PC-3 (cell line): Measurements from ENCODE around the gene MYO5A. TPM values are rescaled to one million over a fixed set of nuclear protein-coding genes. Genes with fewer than 3 reads are reported as not detected.

Source experiments
- ATAC-seq: fragments of 200-7000 bp; cut with Tn5 transposase; 2 replicates; pipeline ENCODE4 v1.9.1; 2020; ENCODE audit warnings: mild to moderate bottlenecking, moderate library complexity
- BruUV-seq: library from RNA; stranded (reverse); fragments of 400-500 nt; replicated peaks from 2 replicates; lab custom pipeline; 2021; lab: Mats Ljungman, UMichigan
- CTCF ChIA-PET: fragments of 300-600 bp; sonication (Branson Sonifier 250); formaldehyde crosslinking; loops from one replicate; lab custom pipeline; 2022; ENCODE audit warnings: antibody characterized with exemption; lab: Charles Lee
- POLR2A ChIA-PET: fragments of 300-600 bp; sonication (Branson Sonifier 250); formaldehyde crosslinking; loops from one replicate; lab custom pipeline; 2022; ENCODE audit warnings: antibody characterized with exemption; ENCODE audit not compliant: unreplicated experiment; lab: Charles Lee
- DNase-seq: peaks from one replicate; pipeline ENCODE4 v3.0.0-alpha.2; 2015
- H2AFZ ChIP-seq: fragments of 300-600 bp; sonication (generic); 2 replicates; pipeline ENCODE4 v1.6.0; 2016; ENCODE audit warnings: antibody characterized with exemption, low read length
- H3F3A ChIP-seq: fragments of 300-600 bp; sonication (generic); one replicate; pipeline ENCODE4 v1.6.0; 2017; ENCODE audit warnings: antibody characterized with exemption, low read length, control low read depth, mild to moderate bottlenecking; ENCODE audit not compliant: unreplicated experiment
- H3K27ac ChIP-seq: fragments of 300-600 bp; sonication (generic); 2 replicates; pipeline ENCODE4 v1.5.1; 2016; ENCODE audit warnings: mild to moderate bottlenecking, low read length
- H3K27me3 ChIP-seq: fragments of 300-600 bp; sonication (generic); 2 replicates; pipeline ENCODE4 v1.6.1; 2016; ENCODE audit warnings: low read length, mixed read lengths
- H3K36me3 ChIP-seq: fragments of 300-600 bp; sonication (generic); 2 replicates; pipeline ENCODE4 v1.6.1; 2016; ENCODE audit warnings: low read depth, mixed run types, low read length, mixed read lengths
- H3K4me1 ChIP-seq: fragments of 300-600 bp; sonication (generic); 2 replicates; pipeline ENCODE4 v1.5.1; 2016; ENCODE audit warnings: low read length; ENCODE audit not compliant: insufficient read depth
- H3K4me2 ChIP-seq: fragments of 300-600 bp; sonication (generic); 2 replicates; pipeline ENCODE4 v1.6.0; 2016; ENCODE audit warnings: low read length
- H3K4me3 ChIP-seq: fragments of 300-600 bp; sonication (generic); 2 replicates; pipeline ENCODE4 v1.5.1; 2016; ENCODE audit warnings: mild to moderate bottlenecking, low read length, mixed read lengths
- H3K79me2 ChIP-seq: fragments of 300-600 bp; sonication (generic); 2 replicates; pipeline ENCODE4 v1.6.1; 2017; ENCODE audit warnings: low read length, mixed read lengths
- H3K9ac ChIP-seq: fragments of 300-600 bp; sonication (generic); 2 replicates; pipeline ENCODE4 v1.6.0; 2016; ENCODE audit warnings: mild to moderate bottlenecking, low read length
- H3K9me2 ChIP-seq: fragments of 300-600 bp; sonication (generic); replicated peaks from 2 replicates; pipeline ENCODE4 v1.6.1; 2016; ENCODE audit warnings: mixed run types, low read length, mixed read lengths
- H3K9me3 ChIP-seq: fragments of 300-600 bp; sonication (generic); 2 replicates; pipeline ENCODE4 v1.6.1; 2016; ENCODE audit warnings: low read length, mixed read lengths
- H4K20me1 ChIP-seq: fragments of 300-600 bp; sonication (generic); 2 replicates; pipeline ENCODE4 v1.6.1; 2016; ENCODE audit warnings: low read length, mixed read lengths
- EZH2 ChIP-seq: fragments of 300-600 bp; sonication (generic); IDR thresholded peaks from one replicate; pipeline ENCODE4 v1.6.1; 2017; ENCODE audit warnings: antibody characterized with exemption, mild to moderate bottlenecking, low read length; ENCODE audit not compliant: unreplicated experiment
- EZH2phosphoT487 ChIP-seq: fragments of 300-600 bp; sonication (generic); IDR thresholded peaks from 2 replicates; pipeline ENCODE4 v1.6.1; 2018; ENCODE audit warnings: mild to moderate bottlenecking, antibody characterized with exemption, low read length, borderline replicate concordance
- intact Hi-C: fragments of 100-400 bp; cut with micrococcal nuclease; formaldehyde crosslinking; loops from 2 replicates; pipeline ENCODE4 v1.9.0; 2023
- total RNA-seq: library from RNA; depleted of rRNA; stranded (reverse); fragments of >200 nt; gene quantifications from 2 replicates; pipeline ENCODE4 v1.2.3, GENCODE V29; 2014
- TF ChIP-seq, protein P1 (sequence below): fragments of 300-600 bp; sonication (generic); conservative IDR thresholded peaks from 2 replicates; pipeline ENCODE4 v1.5.1; 2017; ENCODE audit warnings: antibody characterized with exemption, low read depth, mild to moderate bottlenecking, low read length

MYO5A gene
- total RNA-seq, 1 experiment from 2014 or later = 42.1 TPM

GRCh38 chr15:52558196-52558595 is 29.5 kb upstream of the MYO5A start:
- intact Hi-C loops = no loop called here
- Histone ChIP-seq H3K79me2 (peaks cover 91% of the 10 kb centered on the region), H4K20me1 (peaks cover 53% of the 10 kb centered on the region), H3K27ac (no peak overlapping the region), H3F3A (no peaks in the 10 kb centered on the region), H3K4me2 (no peak overlapping the region), H3K4me1 (no peaks in the 10 kb centered on the region), H3K9ac (no peak overlapping the region), H3K27me3 (no peaks in the 10 kb centered on the region), H3K4me3 (no peak overlapping the region), H3K9me3 (no peaks in the 10 kb centered on the region), H3K9me2 (no peaks in the 10 kb centered on the region), H3K36me3 (peaks cover 33% of the 10 kb centered on the region; the same call in 1 of the 2 replicates), H2AFZ (no peak overlapping the region)
- ChIA-PET CTCF (no interaction called here), POLR2A (no interaction called here)
- no peak for TF ChIP-seq EZH2
- TF ChIP-seq, protein P1, sequence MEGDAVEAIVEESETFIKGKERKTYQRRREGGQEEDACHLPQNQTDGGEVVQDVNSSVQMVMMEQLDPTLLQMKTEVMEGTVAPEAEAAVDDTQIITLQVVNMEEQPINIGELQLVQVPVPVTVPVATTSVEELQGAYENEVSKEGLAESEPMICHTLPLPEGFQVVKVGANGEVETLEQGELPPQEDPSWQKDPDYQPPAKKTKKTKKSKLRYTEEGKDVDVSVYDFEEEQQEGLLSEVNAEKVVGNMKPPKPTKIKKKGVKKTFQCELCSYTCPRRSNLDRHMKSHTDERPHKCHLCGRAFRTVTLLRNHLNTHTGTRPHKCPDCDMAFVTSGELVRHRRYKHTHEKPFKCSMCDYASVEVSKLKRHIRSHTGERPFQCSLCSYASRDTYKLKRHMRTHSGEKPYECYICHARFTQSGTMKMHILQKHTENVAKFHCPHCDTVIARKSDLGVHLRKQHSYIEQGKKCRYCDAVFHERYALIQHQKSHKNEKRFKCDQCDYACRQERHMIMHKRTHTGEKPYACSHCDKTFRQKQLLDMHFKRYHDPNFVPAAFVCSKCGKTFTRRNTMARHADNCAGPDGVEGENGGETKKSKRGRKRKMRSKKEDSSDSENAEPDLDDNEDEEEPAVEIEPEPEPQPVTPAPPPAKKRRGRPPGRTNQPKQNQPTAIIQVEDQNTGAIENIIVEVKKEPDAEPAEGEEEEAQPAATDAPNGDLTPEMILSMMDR = no peak
- TF ChIP-seq EZH2phosphoT487 = no peak
- no TSS peak for BruUV-seq
- DNase-seq = no peak
- ATAC-seq = no peak

GRCh38 chr15:52557274-52557641 is 28.6 kb upstream of the MYO5A start:
- POLR2A ChIA-PET = no interaction called here

More at GRCh38 chr15:52557274-52557641, 28.6 kb upstream of the MYO5A start:
- DNase-seq = no peak
- Histone ChIP-seq H3K4me3 (no peak overlapping the region), H2AFZ (no peak overlapping the region), H3K4me1 (no peaks in the 10 kb centered on the region), H3F3A (no peaks in the 10 kb centered on the region), H3K9me2 (no peaks in the 10 kb centered on the region), H3K4me2 (no peak overlapping the region), H3K79me2 (peaks cover 84% of the 10 kb centered on the region), H3K9ac (no peak overlapping the region), H4K20me1 (peaks cover 43% of the 10 kb centered on the region), H3K27ac (no peak overlapping the region), H3K9me3 (no peaks in the 10 kb centered on the region), H3K27me3 (no peaks in the 10 kb centered on the region), H3K36me3 (peaks cover 33% of the 10 kb centered on the region; the same call in 1 of the 2 replicates)
- intact Hi-C loops = no loop called here
- BruUV-seq = no TSS peak
- ATAC-seq = no peak
- TF ChIP-seq EZH2 (no peak), EZH2phosphoT487 (no peak)
- TF ChIP-seq, protein P1 = no peak
- CTCF ChIA-PET = no interaction called here
